Testis (tissue), 2 donors: Measurements from ENCODE around the gene FHIT.

ENCODE experiments used
- POLR2A ChIP-seq: fragments of 450-650 bp; IDR thresholded peaks from one replicate; pipeline ENCODE4 v1.6.1; 2017; ENCODE audit warnings: antibody characterized with exemption, mild to moderate bottlenecking, moderate library complexity
- TF ChIP-seq, protein P1 (sequence below), 3 experiments: fragments of 450-650 bp in 2 of 3; fragments of 200-600 bp in 1 of 3; sonication (generic) in 1 of 3; IDR thresholded peaks; one replicate each; pipeline ENCODE4 v1.5.1; 2016 to 2019; ENCODE audit warnings: antibody characterized with exemption in 3 of 3, mild to moderate bottlenecking in 2 of 3, moderate library complexity in 1 of 3

GRCh38 chr3:60025096-60026050, 1225.9 kb downstream of the FHIT start:
- TF ChIP-seq, protein P1, sequence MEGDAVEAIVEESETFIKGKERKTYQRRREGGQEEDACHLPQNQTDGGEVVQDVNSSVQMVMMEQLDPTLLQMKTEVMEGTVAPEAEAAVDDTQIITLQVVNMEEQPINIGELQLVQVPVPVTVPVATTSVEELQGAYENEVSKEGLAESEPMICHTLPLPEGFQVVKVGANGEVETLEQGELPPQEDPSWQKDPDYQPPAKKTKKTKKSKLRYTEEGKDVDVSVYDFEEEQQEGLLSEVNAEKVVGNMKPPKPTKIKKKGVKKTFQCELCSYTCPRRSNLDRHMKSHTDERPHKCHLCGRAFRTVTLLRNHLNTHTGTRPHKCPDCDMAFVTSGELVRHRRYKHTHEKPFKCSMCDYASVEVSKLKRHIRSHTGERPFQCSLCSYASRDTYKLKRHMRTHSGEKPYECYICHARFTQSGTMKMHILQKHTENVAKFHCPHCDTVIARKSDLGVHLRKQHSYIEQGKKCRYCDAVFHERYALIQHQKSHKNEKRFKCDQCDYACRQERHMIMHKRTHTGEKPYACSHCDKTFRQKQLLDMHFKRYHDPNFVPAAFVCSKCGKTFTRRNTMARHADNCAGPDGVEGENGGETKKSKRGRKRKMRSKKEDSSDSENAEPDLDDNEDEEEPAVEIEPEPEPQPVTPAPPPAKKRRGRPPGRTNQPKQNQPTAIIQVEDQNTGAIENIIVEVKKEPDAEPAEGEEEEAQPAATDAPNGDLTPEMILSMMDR (IDR thresholded peaks at IDR 0.05): no peak
- TF ChIP-seq POLR2A: no peak
